Measurements from ENCODE around the gene THRA.

GRCh38 chr17:40094874-40095273, 32.1 kb downstream of the THRA start:
- no peak for TF ChIP-seq EZH2phosphoT487 (IDR thresholded peaks at IDR 0.05; ENCODE audit: borderline replicate concordance, low read length)
- TF ChIP-seq, protein P1, sequence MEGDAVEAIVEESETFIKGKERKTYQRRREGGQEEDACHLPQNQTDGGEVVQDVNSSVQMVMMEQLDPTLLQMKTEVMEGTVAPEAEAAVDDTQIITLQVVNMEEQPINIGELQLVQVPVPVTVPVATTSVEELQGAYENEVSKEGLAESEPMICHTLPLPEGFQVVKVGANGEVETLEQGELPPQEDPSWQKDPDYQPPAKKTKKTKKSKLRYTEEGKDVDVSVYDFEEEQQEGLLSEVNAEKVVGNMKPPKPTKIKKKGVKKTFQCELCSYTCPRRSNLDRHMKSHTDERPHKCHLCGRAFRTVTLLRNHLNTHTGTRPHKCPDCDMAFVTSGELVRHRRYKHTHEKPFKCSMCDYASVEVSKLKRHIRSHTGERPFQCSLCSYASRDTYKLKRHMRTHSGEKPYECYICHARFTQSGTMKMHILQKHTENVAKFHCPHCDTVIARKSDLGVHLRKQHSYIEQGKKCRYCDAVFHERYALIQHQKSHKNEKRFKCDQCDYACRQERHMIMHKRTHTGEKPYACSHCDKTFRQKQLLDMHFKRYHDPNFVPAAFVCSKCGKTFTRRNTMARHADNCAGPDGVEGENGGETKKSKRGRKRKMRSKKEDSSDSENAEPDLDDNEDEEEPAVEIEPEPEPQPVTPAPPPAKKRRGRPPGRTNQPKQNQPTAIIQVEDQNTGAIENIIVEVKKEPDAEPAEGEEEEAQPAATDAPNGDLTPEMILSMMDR (IDR thresholded peaks at IDR 0.05; ENCODE audit: low read depth, low read length, poor library complexity, severe bottlenecking) = no peak

Measured in DOHH2 (cell line).